ENCODE measurements around the gene RALBP1. TPM values are rescaled to one million over a fixed set of nuclear protein-coding genes. Genes with fewer than 3 reads are reported as not detected.
"Not testable (repeated sequence)": the region's sequence is repeated elsewhere in the genome, so short reads cannot be mapped to it uniquely, and the experiment has no call there.

Gene RALBP1
- polyA plus RNA-seq, 1 donor from 2014 or later: 30.0 TPM

DNA sequence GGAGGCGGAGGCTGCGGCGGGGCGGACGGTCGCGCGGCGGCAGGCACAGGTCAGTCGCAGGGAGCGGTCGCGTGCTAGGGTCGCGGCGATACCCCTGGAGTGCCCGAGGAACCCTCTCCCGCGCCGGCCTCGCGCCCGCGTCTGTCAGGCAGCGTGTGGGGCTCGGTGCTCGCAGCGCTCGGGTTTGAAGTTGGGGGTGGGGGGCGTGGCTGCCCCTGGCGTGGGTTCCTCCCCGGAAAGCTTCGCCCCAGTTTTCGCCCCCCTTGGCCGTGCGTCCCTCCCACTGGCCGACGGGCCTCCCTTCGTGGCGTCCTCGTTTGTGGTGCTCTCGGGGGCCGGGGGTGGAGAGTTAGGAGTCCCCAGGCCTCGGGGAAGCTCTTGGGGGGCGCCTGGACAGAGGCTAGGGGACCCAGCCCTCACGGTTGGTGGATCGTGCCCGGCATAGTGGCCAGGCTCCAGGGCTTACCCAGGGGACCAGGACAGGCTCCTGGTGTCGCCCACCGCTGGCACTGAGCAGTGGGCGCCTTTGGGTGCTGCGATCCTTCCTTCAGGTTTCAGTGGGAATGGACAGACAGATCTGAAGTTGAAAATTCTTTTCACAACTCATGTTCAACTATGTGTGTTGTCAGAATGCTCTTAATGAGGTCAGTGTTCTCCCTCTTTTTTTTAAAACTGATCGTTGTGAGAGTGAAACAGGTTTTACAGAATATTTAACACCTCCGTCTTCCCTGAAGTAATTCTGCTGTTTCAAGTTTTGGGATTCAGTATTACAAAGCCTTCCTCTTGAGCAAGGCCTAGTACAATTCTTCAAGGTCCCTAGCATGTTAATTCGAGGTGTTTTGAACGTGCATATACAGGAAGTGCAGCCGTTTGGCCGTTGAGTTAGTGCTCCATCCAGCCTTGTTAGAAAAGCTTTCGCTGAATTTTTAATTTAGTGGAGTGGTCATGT, 604 bp downstream of the RALBP1 start:
- H3K27ac ChIP-seq (ENCODE audit: low read length): peak overlapping the region; percentile 20
- H3K4me2 ChIP-seq (ENCODE audit: low read length): peak overlapping the region; percentile 69
- H3K4me3 ChIP-seq (ENCODE audit: low read length): peak overlapping the region; percentile 86
- no peaks in the 10 kb centered on the region for H3K9me2 ChIP-seq (ENCODE audit: insufficient read depth, low read length)
- H3K9me3 ChIP-seq (ENCODE audit: low read length): no peaks in the 10 kb centered on the region
- H3K36me3 ChIP-seq (ENCODE audit: insufficient read depth, low read length): no peaks in the 10 kb centered on the region
- no peaks in the 10 kb centered on the region for H3K27me3 ChIP-seq (ENCODE audit: insufficient read depth, low read depth, low read length)
- peaks cover 27% of the 10 kb centered on the region for H3K79me2 ChIP-seq (replicated peaks; ENCODE audit: insufficient read depth, low read length)
- no peaks in the 10 kb centered on the region for H4K20me1 ChIP-seq (ENCODE audit: insufficient read depth)
- TF ChIP-seq SMC3 (conservative IDR thresholded peaks at IDR 0.05; ENCODE audit: poor library complexity) (no peak), EZH2 (IDR thresholded peaks at IDR 0.05; ENCODE audit: borderline replicate concordance, insufficient read depth, low read length, poor library complexity, severe bottlenecking) (no peak), POLR2AphosphoS5 (IDR thresholded peaks at IDR 0.05) (peak; percentile 42), RAD21 (conservative IDR thresholded peaks at IDR 0.05) (peak; percentile 14), EP300 (conservative IDR thresholded peaks at IDR 0.05; ENCODE audit: poor library complexity, severe bottlenecking) (no peak), MXI1 (conservative IDR thresholded peaks at IDR 0.05; ENCODE audit: poor library complexity, severe bottlenecking) (peak; percentile 52)
- TF ChIP-seq, protein P1, sequence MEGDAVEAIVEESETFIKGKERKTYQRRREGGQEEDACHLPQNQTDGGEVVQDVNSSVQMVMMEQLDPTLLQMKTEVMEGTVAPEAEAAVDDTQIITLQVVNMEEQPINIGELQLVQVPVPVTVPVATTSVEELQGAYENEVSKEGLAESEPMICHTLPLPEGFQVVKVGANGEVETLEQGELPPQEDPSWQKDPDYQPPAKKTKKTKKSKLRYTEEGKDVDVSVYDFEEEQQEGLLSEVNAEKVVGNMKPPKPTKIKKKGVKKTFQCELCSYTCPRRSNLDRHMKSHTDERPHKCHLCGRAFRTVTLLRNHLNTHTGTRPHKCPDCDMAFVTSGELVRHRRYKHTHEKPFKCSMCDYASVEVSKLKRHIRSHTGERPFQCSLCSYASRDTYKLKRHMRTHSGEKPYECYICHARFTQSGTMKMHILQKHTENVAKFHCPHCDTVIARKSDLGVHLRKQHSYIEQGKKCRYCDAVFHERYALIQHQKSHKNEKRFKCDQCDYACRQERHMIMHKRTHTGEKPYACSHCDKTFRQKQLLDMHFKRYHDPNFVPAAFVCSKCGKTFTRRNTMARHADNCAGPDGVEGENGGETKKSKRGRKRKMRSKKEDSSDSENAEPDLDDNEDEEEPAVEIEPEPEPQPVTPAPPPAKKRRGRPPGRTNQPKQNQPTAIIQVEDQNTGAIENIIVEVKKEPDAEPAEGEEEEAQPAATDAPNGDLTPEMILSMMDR (IDR thresholded peaks at IDR 0.05; ENCODE audit: poor library complexity, severe bottlenecking): no peak
- peak overlapping the region; percentile 72 for H3K9ac ChIP-seq (ENCODE audit: low read length)
- H2AFZ ChIP-seq (ENCODE audit: low read depth, low read length): peak overlapping the region; percentile 24
- no peaks in the 10 kb centered on the region for H3F3A ChIP-seq (ENCODE audit: insufficient read depth, low read length, poor library complexity, severe bottlenecking)

GRCh38 chr18:9476949-9477348, 1.6 kb downstream of the RALBP1 start:
- not testable (repeated sequence) for H3K27ac ChIP-seq (ENCODE audit: low read length); H3K9ac ChIP-seq (ENCODE audit: low read length); H3F3A ChIP-seq (ENCODE audit: insufficient read depth, low read length, poor library complexity, severe bottlenecking); H3K9me2 ChIP-seq (ENCODE audit: insufficient read depth, low read length); H2AFZ ChIP-seq (ENCODE audit: low read depth, low read length); H3K36me3 ChIP-seq (ENCODE audit: insufficient read depth, low read length); H4K20me1 ChIP-seq (ENCODE audit: insufficient read depth); H3K9me3 ChIP-seq (ENCODE audit: low read length); H3K4me2 ChIP-seq (ENCODE audit: low read length); H3K27me3 ChIP-seq (ENCODE audit: insufficient read depth, low read depth, low read length)
- Histone ChIP-seq H3K79me2 (replicated peaks; ENCODE audit: insufficient read depth, low read length) (peaks cover 27% of the 10 kb centered on the region), H3K4me3 (ENCODE audit: low read length) (peak overlapping the region; percentile 86)

DNA sequence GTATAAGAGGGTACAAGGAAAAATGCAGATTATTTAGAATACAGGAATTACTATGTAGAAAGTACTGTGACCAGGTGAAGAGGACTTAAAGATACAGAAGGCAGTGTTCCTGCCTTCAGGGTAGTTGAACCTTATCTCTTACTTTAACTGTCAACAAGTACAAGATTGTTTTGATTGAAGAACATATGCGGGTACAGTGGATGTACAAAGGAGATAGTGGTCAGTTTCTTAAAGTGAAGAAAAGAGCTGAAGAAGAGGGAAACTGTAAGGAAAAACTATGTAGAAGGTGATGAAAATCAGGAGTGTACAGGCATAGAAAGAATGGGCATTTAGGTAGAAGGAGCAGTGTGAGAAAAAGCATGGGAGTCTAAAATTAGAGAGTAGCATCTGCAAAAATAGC, 2.2 kb downstream of the RALBP1 start:
- Histone ChIP-seq H3K27ac (ENCODE audit: low read length) (no peak overlapping the region), H4K20me1 (ENCODE audit: insufficient read depth) (no peaks in the 10 kb centered on the region), H3K4me2 (ENCODE audit: low read length) (no peak overlapping the region), H3K9ac (ENCODE audit: low read length) (no peak overlapping the region), H3K27me3 (ENCODE audit: insufficient read depth, low read depth, low read length) (no peaks in the 10 kb centered on the region), H3K79me2 (replicated peaks; ENCODE audit: insufficient read depth, low read length) (peaks cover 32% of the 10 kb centered on the region), H3K9me2 (ENCODE audit: insufficient read depth, low read length) (no peaks in the 10 kb centered on the region), H2AFZ (ENCODE audit: low read depth, low read length) (no peak overlapping the region), H3K36me3 (ENCODE audit: insufficient read depth, low read length) (no peaks in the 10 kb centered on the region), H3K4me3 (ENCODE audit: low read length) (peak overlapping the region; percentile 86), H3K9me3 (ENCODE audit: low read length) (no peaks in the 10 kb centered on the region), H3F3A (ENCODE audit: insufficient read depth, low read length, poor library complexity, severe bottlenecking) (no peaks in the 10 kb centered on the region)
- TF ChIP-seq RAD21 (conservative IDR thresholded peaks at IDR 0.05) (no peak), MXI1 (conservative IDR thresholded peaks at IDR 0.05; ENCODE audit: poor library complexity, severe bottlenecking) (no peak), TAF1 (IDR thresholded peaks at IDR 0.05; ENCODE audit: low read depth) (no peak), REST (IDR thresholded peaks at IDR 0.05; ENCODE audit: borderline replicate concordance) (no peak), EZH2 (IDR thresholded peaks at IDR 0.05; ENCODE audit: borderline replicate concordance, insufficient read depth, low read length, poor library complexity, severe bottlenecking) (no peak), SMC3 (conservative IDR thresholded peaks at IDR 0.05; ENCODE audit: poor library complexity) (no peak), POLR2AphosphoS5 (IDR thresholded peaks at IDR 0.05) (no peak), EP300 (conservative IDR thresholded peaks at IDR 0.05; ENCODE audit: poor library complexity, severe bottlenecking) (no peak)
- TF ChIP-seq, protein P1 (IDR thresholded peaks at IDR 0.05; ENCODE audit: poor library complexity, severe bottlenecking): no peak
